Measurements from ENCODE around the gene HTT.
A peak's percentile ranks its signal among the peaks of the same experiment; 100 is the strongest.
"Not testable (repeated sequence)": the region's sequence is repeated elsewhere in the genome, so short reads cannot be mapped to it uniquely, and the experiment has no call there.

The HTT gene

GRCh38 chr4:3087115-3087797 lies 12.8 kb downstream of the HTT start:
- Histone ChIP-seq H3K27me3 (no peaks in the 10 kb centered on the region), H3K4me3 (ENCODE audit: low read depth, low read length) (no peak overlapping the region), H3K36me3 (peaks cover 5% of the 10 kb centered on the region), H3K9me3 (no peaks in the 10 kb centered on the region), H3K4me1 (peaks cover 3% of the 10 kb centered on the region; the same call in 1 of the 2 replicates)
- DNase-seq: no peak
- TF ChIP-seq, protein P1, sequence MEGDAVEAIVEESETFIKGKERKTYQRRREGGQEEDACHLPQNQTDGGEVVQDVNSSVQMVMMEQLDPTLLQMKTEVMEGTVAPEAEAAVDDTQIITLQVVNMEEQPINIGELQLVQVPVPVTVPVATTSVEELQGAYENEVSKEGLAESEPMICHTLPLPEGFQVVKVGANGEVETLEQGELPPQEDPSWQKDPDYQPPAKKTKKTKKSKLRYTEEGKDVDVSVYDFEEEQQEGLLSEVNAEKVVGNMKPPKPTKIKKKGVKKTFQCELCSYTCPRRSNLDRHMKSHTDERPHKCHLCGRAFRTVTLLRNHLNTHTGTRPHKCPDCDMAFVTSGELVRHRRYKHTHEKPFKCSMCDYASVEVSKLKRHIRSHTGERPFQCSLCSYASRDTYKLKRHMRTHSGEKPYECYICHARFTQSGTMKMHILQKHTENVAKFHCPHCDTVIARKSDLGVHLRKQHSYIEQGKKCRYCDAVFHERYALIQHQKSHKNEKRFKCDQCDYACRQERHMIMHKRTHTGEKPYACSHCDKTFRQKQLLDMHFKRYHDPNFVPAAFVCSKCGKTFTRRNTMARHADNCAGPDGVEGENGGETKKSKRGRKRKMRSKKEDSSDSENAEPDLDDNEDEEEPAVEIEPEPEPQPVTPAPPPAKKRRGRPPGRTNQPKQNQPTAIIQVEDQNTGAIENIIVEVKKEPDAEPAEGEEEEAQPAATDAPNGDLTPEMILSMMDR (IDR thresholded peaks at IDR 0.05; ENCODE audit: low read depth, low read length): no peak

GRCh38 chr4:3091464-3091863 lies 17.0 kb downstream of the HTT start:
- peaks cover 5% of the 10 kb centered on the region for H3K36me3 ChIP-seq
- DNase-seq: no peak
- no peaks in the 10 kb centered on the region for H3K27me3 ChIP-seq
- H3K4me3 ChIP-seq (ENCODE audit: low read depth, low read length): no peak overlapping the region
- TF ChIP-seq, protein P1 (IDR thresholded peaks at IDR 0.05; ENCODE audit: low read depth, low read length): no peak
- H3K4me1 ChIP-seq: no peaks in the 10 kb centered on the region
- H3K9me3 ChIP-seq: no peaks in the 10 kb centered on the region

GRCh38 chr4:3094701-3095100 lies 20.2 kb downstream of the HTT start:
- H3K9me3 ChIP-seq; H3K27me3 ChIP-seq; H3K36me3 ChIP-seq; H3K4me1 ChIP-seq; H3K4me3 ChIP-seq (ENCODE audit: low read depth, low read length); DNase-seq: not testable (repeated sequence)

DNA sequence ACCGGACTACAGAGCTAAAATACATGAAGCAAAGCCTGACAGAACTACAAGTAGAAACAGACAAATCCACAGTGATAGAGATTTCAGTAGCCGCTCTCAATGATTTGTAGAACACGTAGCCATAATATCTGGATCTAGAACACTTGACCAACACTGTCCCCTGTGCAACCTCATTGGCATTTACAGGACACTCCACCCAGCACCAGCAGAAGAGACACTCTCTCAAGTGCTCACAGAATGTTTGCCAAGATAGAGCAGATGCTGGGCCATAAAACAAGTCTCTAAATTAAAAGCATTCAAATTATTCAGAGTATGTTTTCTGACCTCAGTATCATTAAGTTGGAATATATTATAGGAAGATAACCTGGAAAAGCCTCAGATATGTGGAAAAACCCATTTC lies 21.7 kb downstream of the HTT start:
- peaks cover 10% of the 10 kb centered on the region for H3K36me3 ChIP-seq
- TF ChIP-seq, protein P1 (IDR thresholded peaks at IDR 0.05; ENCODE audit: low read depth, low read length): no peak

DNA sequence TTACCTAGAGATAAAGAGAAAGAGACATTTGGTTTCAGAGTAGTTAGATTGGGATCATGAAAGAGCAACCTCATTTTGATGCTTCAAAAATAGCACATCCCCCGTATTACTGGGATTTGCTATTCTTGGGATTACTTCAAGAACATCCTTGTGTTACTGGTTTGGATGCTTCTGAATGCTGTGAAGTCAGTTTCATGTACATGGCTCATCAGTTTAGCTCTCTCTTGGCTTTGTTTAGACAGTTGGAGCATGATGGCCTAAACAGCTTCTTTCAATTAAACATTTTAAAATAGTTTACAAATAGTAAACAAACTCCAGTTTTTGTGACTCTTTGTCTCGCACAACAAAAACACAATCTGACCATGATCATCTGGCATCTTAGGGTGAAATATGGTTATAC lies 23.9 kb downstream of the HTT start:
- H3K4me1 ChIP-seq: no peaks in the 10 kb centered on the region; the same call in 1 of the 2 replicates
- peaks cover 10% of the 10 kb centered on the region for H3K36me3 ChIP-seq
- no peak overlapping the region for H3K4me3 ChIP-seq (ENCODE audit: low read depth, low read length)
- no peak for DNase-seq
- TF ChIP-seq, protein P1 (IDR thresholded peaks at IDR 0.05; ENCODE audit: low read depth, low read length): no peak
- no peaks in the 10 kb centered on the region for H3K9me3 ChIP-seq
- H3K27me3 ChIP-seq: no peaks in the 10 kb centered on the region

More for the DNA sequence above, 21.7 kb downstream of the HTT start:
- H3K4me3 ChIP-seq (ENCODE audit: low read depth, low read length): no peak overlapping the region
- H3K4me1 ChIP-seq: no peaks in the 10 kb centered on the region; the same call in 1 of the 2 replicates
- H3K9me3 ChIP-seq: no peaks in the 10 kb centered on the region
- no peaks in the 10 kb centered on the region for H3K27me3 ChIP-seq
- no peak for DNase-seq

GRCh38 chr4:3106339-3107186 lies 32.1 kb downstream of the HTT start:
- Histone ChIP-seq H3K27me3 (no peaks in the 10 kb centered on the region), H3K9me3 (no peaks in the 10 kb centered on the region), H3K36me3 (peaks cover 42% of the 10 kb centered on the region), H3K4me1 (peaks cover 5% of the 10 kb centered on the region), H3K4me3 (ENCODE audit: low read depth, low read length) (no peak overlapping the region)
- TF ChIP-seq, protein P1 (IDR thresholded peaks at IDR 0.05; ENCODE audit: low read depth, low read length): peak; percentile 98
- DNase-seq: peak; percentile 84
